ENCODE measurements around the gene G3BP1.
"Not testable (repeated sequence)": the region's sequence is repeated elsewhere in the genome, so short reads cannot be mapped to it uniquely, and the experiment has no call there.

The G3BP1 gene

GRCh38 chr5:151855701-151856100, 83.9 kb downstream of the G3BP1 start:
- in situ Hi-C loops (cut with MboI; ENCODE audit: low sequenced_read_pairs), result no loop called here

DNA sequence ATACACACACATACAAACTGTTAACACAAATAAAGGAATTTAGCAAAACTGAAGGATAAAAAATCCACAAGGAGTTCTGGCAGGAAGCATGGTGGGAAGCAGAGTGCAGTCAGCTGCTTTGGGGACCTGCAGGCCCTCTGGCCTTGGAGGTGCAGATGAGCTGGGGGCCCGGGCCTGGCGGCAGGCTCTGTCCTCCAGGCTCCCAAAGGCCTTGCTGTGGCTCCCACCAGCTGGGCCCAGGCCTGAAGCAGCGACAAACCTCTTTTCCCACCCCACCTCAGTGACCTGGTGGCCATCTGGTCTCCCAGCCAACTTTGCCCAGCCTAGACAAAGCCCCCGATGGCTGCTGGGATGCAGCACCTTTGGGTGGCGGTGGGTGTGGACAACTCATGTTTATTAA, 85.1 kb downstream of the G3BP1 start:
- in situ Hi-C loops (cut with MboI; ENCODE audit: low sequenced_read_pairs), result no loop called here

GRCh38 chr5:151860867-151861266, 89.1 kb downstream of the G3BP1 start:
- in situ Hi-C loops (cut with MboI; ENCODE audit: low sequenced_read_pairs), result not testable (repeated sequence)

Measured in HL-60/S4 treated with retinoic acid at 250 ng/mL for 4 days and 3 days (cell line).